ENCODE results near the gene ARID5B.
"Not testable (repeated sequence)": the region's sequence is repeated elsewhere in the genome, so short reads cannot be mapped to it uniquely, and the experiment has no call there.

The ARID5B gene

GRCh38 chr10:61900829-61901792 lies at the start of gene ARID5B:
Gene ARID5B, plus strand, starts transcription at chr10:61901699. Its CDS starts 11 bp downstream, at chr10:61901710.
- TF ChIP-seq Cebpa-rat (IDR thresholded peaks at IDR 0.05) = no peak
- H3K27ac ChIP-seq = peak within 1 kb of the TSS; percentile 99
- H3K4me1 ChIP-seq = peaks cover 41% of the 10 kb centered on the region
- peaks cover 22% of the 10 kb centered on the region for H4K20me1 ChIP-seq
- peaks cover under 1% of the 10 kb centered on the region; the same call in 1 of the 2 replicates for H3K36me3 ChIP-seq
- H3K9me3 ChIP-seq = no peaks in the 10 kb centered on the region
- no peaks in the 10 kb centered on the region for H3K27me3 ChIP-seq
- peak within 1 kb of the TSS; percentile 79 for H3K4me3 ChIP-seq
- peak within 1 kb of the TSS; percentile 89 for H3K4me2 ChIP-seq
- H3K9ac ChIP-seq = peak within 1 kb of the TSS; percentile 99

- H3K4me2 ChIP-seq = no peak overlapping the region
- H3K9me3 ChIP-seq = no peaks in the 10 kb centered on the region
- TF ChIP-seq Cebpa-rat (IDR thresholded peaks at IDR 0.05) = no peak
- H3K27ac ChIP-seq = no peak overlapping the region
- no peaks in the 10 kb centered on the region for H3K27me3 ChIP-seq
- no peak overlapping the region for H3K9ac ChIP-seq
- no peak overlapping the region for H3K4me3 ChIP-seq
- peaks cover 8% of the 10 kb centered on the region for H3K4me1 ChIP-seq
- H4K20me1 ChIP-seq = no peaks in the 10 kb centered on the region
- no peaks in the 10 kb centered on the region for H3K36me3 ChIP-seq
These were observed 49.2 kb upstream of the ARID5B start for GRCh38 chr10:61852261-61852660.

- TF ChIP-seq Cebpa-rat (IDR thresholded peaks at IDR 0.05) = no peak
- H3K9ac ChIP-seq = no peak overlapping the region
These were observed 45.7 kb upstream of the ARID5B start for GRCh38 chr10:61855771-61856170.

GRCh38 chr10:61857746-61858145 lies 43.8 kb upstream of the ARID5B start:
- Histone ChIP-seq H3K27me3 (no peaks in the 10 kb centered on the region), H3K4me3 (no peak overlapping the region), H3K4me2 (no peak overlapping the region), H3K27ac (no peak overlapping the region), H3K9ac (no peak overlapping the region), H3K36me3 (no peaks in the 10 kb centered on the region), H3K4me1 (peaks cover 8% of the 10 kb centered on the region), H4K20me1 (no peaks in the 10 kb centered on the region), H3K9me3 (no peaks in the 10 kb centered on the region)
- TF ChIP-seq Cebpa-rat (IDR thresholded peaks at IDR 0.05) = no peak

More at GRCh38 chr10:61855771-61856170, 45.7 kb upstream of the ARID5B start:
- H3K4me2 ChIP-seq = peak overlapping the region; percentile 53
- no peaks in the 10 kb centered on the region for H3K36me3 ChIP-seq
- H3K27ac ChIP-seq = no peak overlapping the region
- no peaks in the 10 kb centered on the region for H3K9me3 ChIP-seq
- H3K4me1 ChIP-seq = peaks cover 8% of the 10 kb centered on the region
- H4K20me1 ChIP-seq = no peaks in the 10 kb centered on the region
- H3K27me3 ChIP-seq = no peaks in the 10 kb centered on the region
- H3K4me3 ChIP-seq = no peak overlapping the region

- Histone ChIP-seq H3K4me1 (peaks cover 8% of the 10 kb centered on the region), H3K9ac (no peak overlapping the region), H3K9me3 (no peaks in the 10 kb centered on the region), H3K4me3 (no peak overlapping the region), H3K27ac (no peak overlapping the region), H4K20me1 (no peaks in the 10 kb centered on the region), H3K36me3 (no peaks in the 10 kb centered on the region), H3K27me3 (no peaks in the 10 kb centered on the region), H3K4me2 (no peak overlapping the region)
- no peak for TF ChIP-seq Cebpa-rat (IDR thresholded peaks at IDR 0.05)
These were observed 41.7 kb upstream of the ARID5B start for GRCh38 chr10:61859786-61860185.

- no peaks in the 10 kb centered on the region; the same call in 1 of the 2 replicates for H3K4me1 ChIP-seq
- no peak overlapping the region for H3K4me3 ChIP-seq
- no peaks in the 10 kb centered on the region for H3K9me3 ChIP-seq
- H3K4me2 ChIP-seq = no peak overlapping the region
- H3K27me3 ChIP-seq = no peaks in the 10 kb centered on the region
- H3K36me3 ChIP-seq = no peaks in the 10 kb centered on the region
- no peak overlapping the region for H3K9ac ChIP-seq
- no peak overlapping the region for H3K27ac ChIP-seq
- no peaks in the 10 kb centered on the region for H4K20me1 ChIP-seq
- TF ChIP-seq Cebpa-rat (IDR thresholded peaks at IDR 0.05) = no peak
These were observed 40.3 kb upstream of the ARID5B start for GRCh38 chr10:61860964-61861758.

- Histone ChIP-seq H3K27ac (no peak overlapping the region), H3K4me2 (no peak overlapping the region), H3K9me3 (peaks cover 12% of the 10 kb centered on the region), H4K20me1 (no peaks in the 10 kb centered on the region), H3K36me3 (no peaks in the 10 kb centered on the region), H3K9ac (no peak overlapping the region), H3K4me3 (no peak overlapping the region), H3K4me1 (no peaks in the 10 kb centered on the region), H3K27me3 (no peaks in the 10 kb centered on the region)
- TF ChIP-seq Cebpa-rat (IDR thresholded peaks at IDR 0.05) = no peak
These were observed 37.5 kb upstream of the ARID5B start for GRCh38 chr10:61863981-61864380.

- H3K4me1 ChIP-seq = peaks cover 8% of the 10 kb centered on the region; the same call in 1 of the 2 replicates
- peaks cover 12% of the 10 kb centered on the region for H3K9me3 ChIP-seq
- H4K20me1 ChIP-seq = no peaks in the 10 kb centered on the region
- no peaks in the 10 kb centered on the region for H3K36me3 ChIP-seq
- no peak overlapping the region for H3K9ac ChIP-seq
- no peak overlapping the region for H3K4me3 ChIP-seq
- no peak for TF ChIP-seq Cebpa-rat (IDR thresholded peaks at IDR 0.05)
- H3K27ac ChIP-seq = no peak overlapping the region
- H3K27me3 ChIP-seq = no peaks in the 10 kb centered on the region
- no peak overlapping the region for H3K4me2 ChIP-seq
These were observed 34.7 kb upstream of the ARID5B start for GRCh38 chr10:61866700-61867368.

- H3K9me3 ChIP-seq = peaks cover 12% of the 10 kb centered on the region
- not testable (repeated sequence) for H4K20me1 ChIP-seq, H3K36me3 ChIP-seq, H3K4me3 ChIP-seq, H3K4me1 ChIP-seq, H3K27ac ChIP-seq, H3K27me3 ChIP-seq, H3K4me2 ChIP-seq, H3K9ac ChIP-seq
These were observed 34.1 kb upstream of the ARID5B start for GRCh38 chr10:61867374-61867773.

GRCh38 chr10:61867817-61868216 lies 33.7 kb upstream of the ARID5B start:
- H3K27me3 ChIP-seq, H3K4me3 ChIP-seq, H4K20me1 ChIP-seq, H3K27ac ChIP-seq, H3K4me2 ChIP-seq, H3K36me3 ChIP-seq, H3K4me1 ChIP-seq, H3K9ac ChIP-seq: not testable (repeated sequence)
- H3K9me3 ChIP-seq = peaks cover 12% of the 10 kb centered on the region

Data from BLaER1 (cell line).